T-cell (primary cell): ENCODE results near the gene CTNNA3. TPM values are rescaled to one million over a fixed set of nuclear protein-coding genes. Genes with fewer than 3 reads are reported as not detected.

ENCODE experiments used
- ATAC-seq, 4 experiments: fragments of 200-7000 bp in 3 of 4; fragments of 150-1000 bp in 1 of 4; cut with Tn5 transposase; replicated peaks in 1 of 4; 1 replicate in 3 of 4; 2 replicates in 1 of 4; pipeline ENCODE4 v1.10.0; 2021; ENCODE audit warnings: moderate library complexity in 3 of 4, mild to moderate bottlenecking in 2 of 4, moderate number of reproducible peaks in 1 of 4
- CTCF ChIA-PET, 2 donors: fragments of 300-600 bp; sonication (Branson Sonifier 250); formaldehyde crosslinking; loops; one replicate each; lab custom pipeline; 2022; ENCODE audit warnings: antibody characterized with exemption in 2 of 2; lab: Charles Lee
- POLR2A ChIA-PET, 2 donors: fragments of 300-600 bp; sonication (Branson Sonifier 250); formaldehyde crosslinking; loops; one replicate each; lab custom pipeline; 2022; ENCODE audit warnings: antibody characterized with exemption in 2 of 2; lab: Charles Lee
- DNase-seq, 35 experiments: peaks; one replicate each; pipeline versions ENCODE4 v3.0.0 to v3.0.0-alpha.2; 2013 to 2023
- H3K27ac ChIP-seq: one replicate; pipeline ENCODE4 v1.5.1; 2013; ENCODE audit warnings: low read length
- H3K27me3 ChIP-seq, 2 experiments: replicated peaks in 1 of 2; 1 replicate in 1 of 2; 2 replicates in 1 of 2; pipeline versions ENCODE4 v1.6.1 to v1.7.0; 2013; ENCODE audit warnings: low read length in 1 of 2, mixed read lengths in 1 of 2; ENCODE audit not compliant: control insufficient read depth in 2 of 2, insufficient read depth in 2 of 2; ENCODE audit errors: extremely low read depth in 1 of 2
- H3K36me3 ChIP-seq, 2 donors: 1 replicate in 1 of 2; 2 replicates in 1 of 2; pipeline versions ENCODE4 v1.6.1 to v1.7.0; 2013; ENCODE audit warnings: low read length in 1 of 2; ENCODE audit not compliant: control insufficient read depth in 2 of 2, insufficient read depth in 1 of 2; ENCODE audit errors: extremely low read depth in 1 of 2
- H3K4me1 ChIP-seq, 2 experiments: 1 replicate in 1 of 2; 2 replicates in 1 of 2; pipeline versions ENCODE4 v1.6.1 to v1.7.0; 2013; ENCODE audit warnings: low read length in 2 of 2, mixed read lengths in 1 of 2; ENCODE audit not compliant: insufficient read depth in 2 of 2, control insufficient read depth in 1 of 2; ENCODE audit errors: extremely low read depth in 1 of 2
- H3K4me3 ChIP-seq, 2 donors: 1 replicate in 1 of 2; 2 replicates in 1 of 2; pipeline versions ENCODE4 v1.5.1 to v1.7.0; 2013; ENCODE audit warnings: mild to moderate bottlenecking in 2 of 2, low read length in 1 of 2, moderate library complexity in 1 of 2; ENCODE audit not compliant: control insufficient read depth in 1 of 2; ENCODE audit errors: extremely low read depth in 1 of 2
- H3K9me3 ChIP-seq: 2 replicates; pipeline ENCODE4 v1.7.0; 2013
- H3K27ac Mint-ChIP-seq, 2 donors: one replicate each; pipeline ENCODE4 v1.8.0; 2020 to 2021; ENCODE audit warnings: mild to moderate bottlenecking in 2 of 2, mixed read lengths in 2 of 2
- H3K27me3 Mint-ChIP-seq, 2 donors: one replicate each; pipeline ENCODE4 v1.8.0; 2021 to 2022; ENCODE audit warnings: mixed read lengths in 2 of 2
- H3K36me3 Mint-ChIP-seq: one replicate; pipeline ENCODE4 v1.8.0; 2021; ENCODE audit warnings: mixed read lengths
- H3K4me1 Mint-ChIP-seq, 3 donors: one replicate each; pipeline ENCODE4 v1.8.0; 2020 to 2022; ENCODE audit warnings: mixed read lengths in 3 of 3, mild to moderate bottlenecking in 1 of 3
- H3K4me3 Mint-ChIP-seq, 3 donors: one replicate each; pipeline ENCODE4 v1.8.0; 2020 to 2022; ENCODE audit warnings: mild to moderate bottlenecking in 3 of 3, mixed read lengths in 3 of 3, moderate library complexity in 3 of 3
- H3K9me3 Mint-ChIP-seq, 3 donors: one replicate each; pipeline ENCODE4 v1.8.0; 2020 to 2022; ENCODE audit warnings: mixed read lengths in 3 of 3
- WGBS: methylation state at CpG from one replicate; pipeline ENCODE4 v1.1.5; 2013; ENCODE audit warnings: missing lambda C conversion rate; ENCODE audit not compliant: insufficient coverage; 5-methylcytosine and 5-hydroxymethylcytosine counted together
- total RNA-seq, 35 experiments: library from RNA in 6 of 35; stranded (reverse) in 6 of 35; fragments of 120-200 nt in 1 of 35; gene quantifications; one replicate each; pipeline versions ENCODE4 v1.2.1 to v1.2.4 and lab custom pipeline; 2013 to 2026

Gene CTNNA3
- total RNA-seq, 5 donors from 2014 or later (not counting 1 experiment from before 2014, with no cell fraction given), result 0.88 TPM; not detected in 4

DNA sequence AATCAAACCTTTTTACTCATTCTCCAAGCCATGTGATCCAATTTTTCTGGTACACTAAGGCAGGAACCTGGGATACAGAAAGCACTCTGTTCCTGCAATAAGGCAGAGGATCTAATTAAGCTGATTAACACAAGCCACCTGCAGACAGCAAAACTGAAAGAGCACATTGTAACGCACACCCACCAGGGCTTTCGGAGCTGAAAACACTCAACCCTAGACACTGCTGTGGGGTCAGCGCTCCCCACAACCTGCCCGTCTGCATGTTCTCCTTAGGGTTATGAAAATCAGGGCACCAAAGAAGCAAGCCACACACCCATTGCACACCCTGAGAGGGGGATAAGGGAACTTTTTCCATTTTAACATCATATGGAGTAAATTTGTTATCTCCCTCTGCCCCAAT, 1792.4 kb downstream of the CTNNA3 start:
- Mint-ChIP-seq H3K9me3 (peaks cover 3 to 10% (median 7%) of the 10 kb centered on the region in 3 donors), H3K4me3 (no peak overlapping the region), H3K4me1 (no peaks in the 10 kb centered on the region), H3K27me3 (no peaks in the 10 kb centered on the region), H3K36me3 (no peaks in the 10 kb centered on the region), H3K27ac (no peak overlapping the region)
- Histone ChIP-seq H3K36me3 (no peaks in the 10 kb centered on the region), H3K27ac (no peak overlapping the region), H3K4me3 (no peak overlapping the region), H3K4me1 (no peaks in the 10 kb centered on the region), H3K27me3 (no peaks in the 10 kb centered on the region), H3K9me3 (no peaks in the 10 kb centered on the region)
- POLR2A ChIA-PET, result no interaction called here
- DNase-seq (no peak), ATAC-seq (no peak)
- WGBS, result 100% methylated on average over 2 of the region's 4 CpGs
- CTCF ChIA-PET, result no interaction called here

DNA sequence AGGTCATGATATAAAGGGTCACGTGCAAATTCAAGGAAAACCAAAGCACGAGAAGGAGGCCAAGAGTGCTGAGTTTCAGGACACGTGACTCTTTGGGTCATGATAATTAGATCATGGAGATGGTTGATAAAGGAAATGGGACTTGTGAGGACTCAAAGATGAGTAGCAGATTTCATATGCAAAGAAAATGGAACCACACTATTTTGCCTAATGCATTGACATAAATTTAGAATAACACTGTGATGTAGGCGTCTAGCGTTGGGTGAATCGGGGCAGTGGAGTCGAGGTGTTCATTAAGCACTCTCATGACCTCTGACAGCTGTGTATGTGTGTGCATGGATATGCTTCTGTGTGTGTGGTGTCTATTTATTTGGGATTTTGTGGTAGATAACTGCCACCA, 1795.7 kb downstream of the CTNNA3 start:
- no peaks in the 10 kb centered on the region for H3K27me3 Mint-ChIP-seq
- H3K27ac Mint-ChIP-seq, result no peak overlapping the region
- H3K36me3 ChIP-seq, result no peaks in the 10 kb centered on the region
- H3K27ac ChIP-seq, result no peak overlapping the region
- no peak for ATAC-seq
- ChIA-PET CTCF (no interaction called here), POLR2A (no interaction called here)
- H3K4me3 Mint-ChIP-seq, result no peak overlapping the region
- H3K36me3 Mint-ChIP-seq, result no peaks in the 10 kb centered on the region
- no peaks in the 10 kb centered on the region for H3K4me1 Mint-ChIP-seq
- no peaks in the 10 kb centered on the region for H3K9me3 ChIP-seq
- no peak for DNase-seq
- H3K27me3 ChIP-seq, result no peaks in the 10 kb centered on the region
- H3K4me3 ChIP-seq, result no peak overlapping the region
- no peaks in the 10 kb centered on the region for H3K4me1 ChIP-seq
- WGBS, result 73% methylated on average over 3 of the region's 7 CpGs
- H3K9me3 Mint-ChIP-seq, result peaks cover 1 to 15% (median 12%) of the 10 kb centered on the region in 3 donors

DNA sequence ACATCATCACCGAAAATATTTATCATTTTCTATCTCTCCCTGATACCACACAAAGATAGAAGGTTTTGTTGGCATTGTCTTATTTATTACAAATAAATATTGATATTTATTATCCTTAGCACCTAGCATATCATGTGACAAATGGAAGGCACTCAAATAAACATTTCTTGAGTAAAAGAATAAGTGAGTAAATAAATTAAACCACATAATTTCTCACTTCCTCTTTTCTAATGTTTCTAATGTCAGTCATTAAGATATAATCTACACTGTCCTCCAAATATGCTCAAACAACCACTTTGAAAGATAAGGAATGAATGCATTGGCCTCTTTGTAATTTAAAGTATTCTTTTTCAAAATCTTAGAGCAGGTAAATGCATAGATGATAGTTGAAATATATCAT, 1797.9 kb downstream of the CTNNA3 start:
- H3K4me3 Mint-ChIP-seq, result no peak overlapping the region
- H3K36me3 Mint-ChIP-seq, result no peaks in the 10 kb centered on the region
- H3K27ac Mint-ChIP-seq, result no peak overlapping the region
- Histone ChIP-seq H3K36me3 (no peaks in the 10 kb centered on the region), H3K9me3 (no peaks in the 10 kb centered on the region), H3K4me3 (no peak overlapping the region), H3K27ac (no peak overlapping the region), H3K27me3 (no peaks in the 10 kb centered on the region), H3K4me1 (no peaks in the 10 kb centered on the region)
- no CpG with 5 or more reads among the region's 1 CpG for WGBS
- ChIA-PET POLR2A (no interaction called here), CTCF (no interaction called here)
- DNase-seq (no peak), ATAC-seq (no peak)
- no peaks in the 10 kb centered on the region for H3K4me1 Mint-ChIP-seq
- peaks cover 4 to 12% (median 8%) of the 10 kb centered on the region in 3 donors for H3K9me3 Mint-ChIP-seq
- no peaks in the 10 kb centered on the region for H3K27me3 Mint-ChIP-seq

DNA sequence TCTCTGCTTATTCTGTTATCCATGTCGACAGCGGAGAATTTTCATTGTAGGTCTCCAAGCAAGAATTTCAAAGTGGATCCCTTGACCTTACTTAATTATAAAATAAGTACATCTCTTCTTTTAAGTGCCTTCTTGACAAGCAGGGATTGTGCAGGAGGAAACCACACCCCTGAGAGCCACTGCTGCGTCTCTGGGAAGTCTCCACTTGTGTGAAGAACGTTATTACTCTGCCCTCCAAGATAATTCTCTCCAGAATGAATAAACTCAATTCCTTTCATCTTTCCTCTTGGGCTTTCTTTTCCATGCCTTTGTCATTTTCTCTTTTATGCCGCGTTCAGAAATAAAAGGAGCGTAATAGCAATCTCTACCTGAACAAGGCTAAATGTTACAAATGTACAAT, 1801.0 kb downstream of the CTNNA3 start:
- H3K4me1 Mint-ChIP-seq, result no peaks in the 10 kb centered on the region
- no peaks in the 10 kb centered on the region for H3K27me3 Mint-ChIP-seq
- CTCF ChIA-PET, result no interaction called here
- DNase-seq (no peak), ATAC-seq (no peak)
- Histone ChIP-seq H3K4me3 (no peak overlapping the region), H3K27me3 (no peaks in the 10 kb centered on the region), H3K27ac (no peak overlapping the region), H3K9me3 (no peaks in the 10 kb centered on the region), H3K4me1 (no peaks in the 10 kb centered on the region), H3K36me3 (no peaks in the 10 kb centered on the region)
- no CpG with 5 or more reads among the region's 7 CpGs for WGBS
- POLR2A ChIA-PET, result no interaction called here
- H3K4me3 Mint-ChIP-seq, result no peak overlapping the region
- no peak overlapping the region for H3K27ac Mint-ChIP-seq
- peaks cover 5 to 6% (median 6%) of the 10 kb centered on the region in 3 donors for H3K9me3 Mint-ChIP-seq
- no peaks in the 10 kb centered on the region for H3K36me3 Mint-ChIP-seq

DNA sequence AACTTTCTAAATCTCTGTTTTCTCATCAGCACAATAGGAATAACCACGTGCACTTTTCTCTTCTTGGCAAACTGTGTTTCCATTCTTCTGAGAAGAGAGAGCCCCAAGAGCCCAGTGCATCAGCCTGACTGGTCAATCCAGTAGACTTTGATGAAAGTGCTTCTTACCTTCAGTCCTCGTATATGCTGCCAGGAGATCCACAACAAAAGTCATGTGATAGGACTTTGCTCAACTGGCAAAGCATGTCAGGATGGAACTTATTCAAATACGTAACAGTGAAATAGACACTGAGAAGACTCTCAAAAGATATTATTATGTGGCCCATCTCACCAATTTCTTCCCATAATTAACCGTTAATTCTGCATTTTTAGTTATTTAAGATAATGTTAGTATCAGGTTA, 1801.6 kb downstream of the CTNNA3 start:
- no peak overlapping the region for H3K4me3 Mint-ChIP-seq
- H3K27me3 Mint-ChIP-seq, result no peaks in the 10 kb centered on the region
- no peaks in the 10 kb centered on the region for H3K36me3 Mint-ChIP-seq
- no peaks in the 10 kb centered on the region for H3K4me1 ChIP-seq
- no peaks in the 10 kb centered on the region for H3K9me3 ChIP-seq
- H3K27ac ChIP-seq, result no peak overlapping the region
- 68% methylated on average over 2 of the region's 4 CpGs for WGBS
- H3K9me3 Mint-ChIP-seq, result peaks cover 5 to 6% (median 6%) of the 10 kb centered on the region in 3 donors
- DNase-seq (no peak), ATAC-seq (no peak)
- POLR2A ChIA-PET, result no interaction called here
- H3K4me3 ChIP-seq, result no peak overlapping the region
- H3K27ac Mint-ChIP-seq, result no peak overlapping the region
- no peaks in the 10 kb centered on the region for H3K27me3 ChIP-seq
- no peaks in the 10 kb centered on the region for H3K4me1 Mint-ChIP-seq
- CTCF ChIA-PET, result no interaction called here
- no peaks in the 10 kb centered on the region for H3K36me3 ChIP-seq

DNA sequence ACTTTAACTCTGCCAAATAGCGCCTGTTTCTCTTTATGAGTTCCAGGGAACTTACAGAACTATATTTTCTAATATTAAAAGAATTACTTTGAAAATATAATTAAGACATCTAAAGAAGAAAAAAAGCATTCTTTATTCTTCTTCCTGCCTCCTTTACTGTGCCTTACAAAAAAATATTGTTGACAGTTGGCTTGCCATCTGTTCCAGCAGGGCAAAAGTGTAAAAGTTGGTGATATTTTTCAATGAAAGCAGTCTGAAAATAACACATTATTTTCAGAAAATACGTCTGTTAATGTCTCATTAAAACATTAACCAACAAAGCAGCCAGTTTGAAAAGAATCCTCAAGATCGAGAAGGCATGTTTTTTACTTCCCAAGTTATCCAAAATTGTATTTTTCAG, 1802.3 kb downstream of the CTNNA3 start:
- Mint-ChIP-seq H3K4me3 (no peak overlapping the region), H3K36me3 (no peaks in the 10 kb centered on the region), H3K9me3 (peaks cover 6 to 8% (median 6%) of the 10 kb centered on the region in 3 donors), H3K27me3 (no peaks in the 10 kb centered on the region), H3K27ac (no peak overlapping the region), H3K4me1 (no peaks in the 10 kb centered on the region)
- no peaks in the 10 kb centered on the region for H3K36me3 ChIP-seq
- no peak overlapping the region for H3K4me3 ChIP-seq
- DNase-seq (no peak), ATAC-seq (no peak)
- H3K9me3 ChIP-seq, result no peaks in the 10 kb centered on the region
- H3K27ac ChIP-seq, result no peak overlapping the region
- no peaks in the 10 kb centered on the region for H3K27me3 ChIP-seq
- POLR2A ChIA-PET, result no interaction called here
- no CpG with 5 or more reads among the region's 3 CpGs for WGBS
- H3K4me1 ChIP-seq, result no peaks in the 10 kb centered on the region
- CTCF ChIA-PET, result no interaction called here

DNA sequence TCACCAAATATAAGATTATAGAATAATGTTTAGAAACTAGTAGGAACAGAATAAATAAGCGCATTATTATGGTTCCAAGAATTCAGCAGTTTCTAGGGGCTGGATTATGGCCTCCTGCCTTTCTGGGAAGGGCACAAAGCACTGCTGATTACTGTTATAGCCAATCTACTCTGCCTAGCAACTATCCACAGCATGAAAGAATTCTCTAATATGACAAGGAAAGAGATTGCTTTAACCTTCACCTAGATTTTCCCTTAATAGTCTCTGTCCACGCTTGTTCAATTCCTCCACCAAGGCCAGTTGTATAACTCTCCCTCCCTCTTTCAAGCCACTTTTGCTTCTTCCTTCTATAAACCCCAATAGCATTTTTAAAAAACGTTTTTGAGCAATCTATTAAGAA, 1803.7 kb downstream of the CTNNA3 start:
- Histone ChIP-seq H3K36me3 (no peaks in the 10 kb centered on the region), H3K4me3 (no peak overlapping the region), H3K9me3 (no peaks in the 10 kb centered on the region), H3K27ac (no peak overlapping the region), H3K4me1 (no peaks in the 10 kb centered on the region), H3K27me3 (no peaks in the 10 kb centered on the region)
- ChIA-PET CTCF (no interaction called here), POLR2A (no interaction called here)
- ATAC-seq (no peak), DNase-seq (no peak)
- Mint-ChIP-seq H3K27me3 (no peaks in the 10 kb centered on the region), H3K4me3 (no peak overlapping the region), H3K9me3 (peaks cover under 1 to 9% (median 3%) of the 10 kb centered on the region in 3 donors), H3K36me3 (no peaks in the 10 kb centered on the region), H3K4me1 (no peaks in the 10 kb centered on the region), H3K27ac (no peak overlapping the region)
- WGBS, result no CpG with 5 or more reads among the region's 3 CpGs
